ENCODE data around the gene VAV3. TPM values are rescaled to one million over a fixed set of nuclear protein-coding genes. Genes with fewer than 3 reads are reported as not detected.

The VAV3 gene
- polyA plus RNA-seq, 1 of the 3 experiments (the other 2 are of a cell fraction): not detected

- WGBS (ENCODE audit: low lambda C conversion rate): 62% methylated on average over 6 of the region's 6 CpGs
- Histone ChIP-seq H4K20me1 (ENCODE audit: insufficient read depth) (no peaks in the 10 kb centered on the region), H3K79me2 (ENCODE audit: insufficient read depth) (no peaks in the 10 kb centered on the region), H3K4me1 (ENCODE audit: control insufficient read depth in 1 of 2, insufficient read depth in 2 of 2, low read depth in 1 of 2, low read length in 1 of 2) (no peaks in the 10 kb centered on the region), H3K9me2 (no peaks in the 10 kb centered on the region), H3K4me2 (no peak overlapping the region), H3K36me3 (replicated peaks in 1 of 2; ENCODE audit: control insufficient read depth in 1 of 2, insufficient read depth in 2 of 2, low read length in 1 of 2) (no peaks in the 10 kb centered on the region), H3K4me3 (ENCODE audit: low read depth in 2 of 2, low read length in 1 of 2) (no peak overlapping the region), H3F3A (replicated peaks; ENCODE audit: insufficient read depth) (no peaks in the 10 kb centered on the region), H3K27me3 (ENCODE audit: insufficient read depth) (no peaks in the 10 kb centered on the region), H3K9ac (no peak overlapping the region), H3K9me3 (no peaks in the 10 kb centered on the region), H2AFZ (ENCODE audit: low read depth) (no peak overlapping the region), H3K27ac (ENCODE audit: low read depth in 2 of 2, low read length in 1 of 2) (no peak overlapping the region)
- no peak for DNase-seq
- TF ChIP-seq SIN3A (IDR thresholded peaks at IDR 0.05; ENCODE audit: borderline replicate concordance, low read depth, low read length) (no peak), REST (IDR thresholded peaks at IDR 0.05; ENCODE audit: low read depth, low read length) (no peak), EZH2phosphoT487 (IDR thresholded peaks at IDR 0.05; ENCODE audit: borderline replicate concordance, low read depth) (no peak), RXRA (IDR thresholded peaks at IDR 0.05; ENCODE audit: borderline replicate concordance, low read depth) (no peak), MEF2A (IDR thresholded peaks at IDR 0.05; ENCODE audit: borderline replicate concordance, low read depth) (no peak)
- ChIA-PET CTCF (interaction anchor here (1.7 kb wide), 1 partner anchor 108 kb away, joined by 4 read pairs; no protein-coding TSS in a partner anchor), POLR2A (no interaction called here)
Measured at GRCh38 chr1:107637101-107637500, 327.9 kb downstream of the VAV3 start.

- ChIA-PET POLR2A (no interaction called here), CTCF (interaction anchor here (1.4 kb wide), 1 partner anchor 148 kb away, joined by 4 read pairs; no protein-coding TSS in a partner anchor)
- DNase-seq: no peak
- TF ChIP-seq NFIC (IDR thresholded peaks at IDR 0.05; ENCODE audit: borderline replicate concordance): no peak
- no peak for TF ChIP-seq TEAD4 (IDR thresholded peaks at IDR 0.05; ENCODE audit: borderline replicate concordance, insufficient read depth)
- no peak for TF ChIP-seq MEF2A (IDR thresholded peaks at IDR 0.05; ENCODE audit: borderline replicate concordance, low read depth)
- TF ChIP-seq PBX3 (IDR thresholded peaks at IDR 0.05): no peak
- no peak for TF ChIP-seq RFX5 (IDR thresholded peaks at IDR 0.05; ENCODE audit: low read length)
- TF ChIP-seq RAD21 (IDR thresholded peaks at IDR 0.05; ENCODE audit: low read length): no peak
- TF ChIP-seq, protein P1, sequence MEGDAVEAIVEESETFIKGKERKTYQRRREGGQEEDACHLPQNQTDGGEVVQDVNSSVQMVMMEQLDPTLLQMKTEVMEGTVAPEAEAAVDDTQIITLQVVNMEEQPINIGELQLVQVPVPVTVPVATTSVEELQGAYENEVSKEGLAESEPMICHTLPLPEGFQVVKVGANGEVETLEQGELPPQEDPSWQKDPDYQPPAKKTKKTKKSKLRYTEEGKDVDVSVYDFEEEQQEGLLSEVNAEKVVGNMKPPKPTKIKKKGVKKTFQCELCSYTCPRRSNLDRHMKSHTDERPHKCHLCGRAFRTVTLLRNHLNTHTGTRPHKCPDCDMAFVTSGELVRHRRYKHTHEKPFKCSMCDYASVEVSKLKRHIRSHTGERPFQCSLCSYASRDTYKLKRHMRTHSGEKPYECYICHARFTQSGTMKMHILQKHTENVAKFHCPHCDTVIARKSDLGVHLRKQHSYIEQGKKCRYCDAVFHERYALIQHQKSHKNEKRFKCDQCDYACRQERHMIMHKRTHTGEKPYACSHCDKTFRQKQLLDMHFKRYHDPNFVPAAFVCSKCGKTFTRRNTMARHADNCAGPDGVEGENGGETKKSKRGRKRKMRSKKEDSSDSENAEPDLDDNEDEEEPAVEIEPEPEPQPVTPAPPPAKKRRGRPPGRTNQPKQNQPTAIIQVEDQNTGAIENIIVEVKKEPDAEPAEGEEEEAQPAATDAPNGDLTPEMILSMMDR (IDR thresholded peaks at IDR 0.05): no peak
- TF ChIP-seq, protein P2, sequence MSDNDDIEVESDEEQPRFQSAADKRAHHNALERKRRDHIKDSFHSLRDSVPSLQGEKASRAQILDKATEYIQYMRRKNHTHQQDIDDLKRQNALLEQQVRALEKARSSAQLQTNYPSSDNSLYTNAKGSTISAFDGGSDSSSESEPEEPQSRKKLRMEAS (IDR thresholded peaks at IDR 0.05; ENCODE audit: low read depth): no peak
- TF ChIP-seq FOXJ3 (CRISPR knock-in tag; IDR thresholded peaks at IDR 0.05): no peak
- TF ChIP-seq RXRA (IDR thresholded peaks at IDR 0.05; ENCODE audit: borderline replicate concordance, low read depth): no peak
- no peak for TF ChIP-seq NRF1 (IDR thresholded peaks at IDR 0.05; ENCODE audit: low read depth, low read length)
- TF ChIP-seq ELF1 (IDR thresholded peaks at IDR 0.05): no peak
- no peak for TF ChIP-seq SIN3A (IDR thresholded peaks at IDR 0.05; ENCODE audit: borderline replicate concordance, low read depth, low read length)
- no peak for TF ChIP-seq FOSL2 (IDR thresholded peaks at IDR 0.05; ENCODE audit: borderline replicate concordance, low read depth)
- TF ChIP-seq GATA2 (CRISPR knock-in tag; IDR thresholded peaks at IDR 0.05): no peak
- TF ChIP-seq YY1 (IDR thresholded peaks at IDR 0.05; ENCODE audit: low read depth): no peak
- no peak for TF ChIP-seq TAF1 (IDR thresholded peaks at IDR 0.05; ENCODE audit: borderline replicate concordance, low read depth, low read length)
- no peaks in the 10 kb centered on the region for H3K36me3 ChIP-seq (replicated peaks in 1 of 2; ENCODE audit: control insufficient read depth in 1 of 2, insufficient read depth in 2 of 2, low read length in 1 of 2)
- H4K20me1 ChIP-seq (ENCODE audit: insufficient read depth): no peaks in the 10 kb centered on the region
- 41% methylated on average over 5 of the region's 5 CpGs for WGBS (ENCODE audit: low lambda C conversion rate)
- H3K27me3 ChIP-seq (ENCODE audit: insufficient read depth): no peaks in the 10 kb centered on the region
- H3F3A ChIP-seq (replicated peaks; ENCODE audit: insufficient read depth): no peaks in the 10 kb centered on the region
- H3K4me2 ChIP-seq: no peak overlapping the region
- H3K9me2 ChIP-seq: no peaks in the 10 kb centered on the region
- H3K79me2 ChIP-seq (ENCODE audit: insufficient read depth): no peaks in the 10 kb centered on the region
- no peak overlapping the region for H3K9ac ChIP-seq
- H3K9me3 ChIP-seq: no peaks in the 10 kb centered on the region
- no peak overlapping the region for H2AFZ ChIP-seq (ENCODE audit: low read depth)
- H3K27ac ChIP-seq (ENCODE audit: low read depth in 2 of 2, low read length in 1 of 2): no peak overlapping the region
- H3K4me1 ChIP-seq (ENCODE audit: control insufficient read depth in 1 of 2, insufficient read depth in 2 of 2, low read depth in 1 of 2, low read length in 1 of 2): no peaks in the 10 kb centered on the region
- no peak overlapping the region for H3K4me3 ChIP-seq (ENCODE audit: low read depth in 2 of 2, low read length in 1 of 2)
Measured at GRCh38 chr1:107633596-107633995, 331.4 kb downstream of the VAV3 start.
